Ovary (tissue), 3 donors: Measurements from ENCODE around the gene PTPN14.

Source experiments
- CTCF ChIP-seq, 3 donors: fragments of 450-650 bp in 2 of 3; fragments of 200-600 bp in 1 of 3; IDR thresholded peaks; one replicate each; pipeline versions ENCODE4 v1.5.1 to v1.8.0; 2016 to 2022; ENCODE audit warnings: antibody characterized with exemption in 3 of 3, mild to moderate bottlenecking in 1 of 3
- EP300 ChIP-seq: sonication (generic); formaldehyde crosslinking; IDR thresholded peaks from one replicate; pipeline ENCODE4 v1.6.1; 2017; ENCODE audit warnings: antibody characterized with exemption
- donor health status: DM: no; HTN: no; CAD: no.

- TF ChIP-seq CTCF (IDR thresholded peaks at IDR 0.05): no peak
- TF ChIP-seq EP300: no peak
Measured at GRCh38 chr1:214416417-214416816, 135.0 kb downstream of the PTPN14 start.
